ENCODE measurements around the gene IL1RAPL1. TPM values are rescaled to one million over a fixed set of nuclear protein-coding genes. Genes with fewer than 3 reads are reported as not detected.

The IL1RAPL1 gene
- total RNA-seq, 2 donors from 2014 or later, result 0.66 to 1.1 TPM

- no peaks in the 10 kb centered on the region for H3K9me3 Mint-ChIP-seq
- no peaks in the 10 kb centered on the region for H3K36me3 Mint-ChIP-seq (ENCODE audit: low read depth)
- 67% methylated on average over 1 of the region's 1 CpG; no CpG with 5 or more reads in 1 of the 2 experiments for WGBS, 2 experiments (ENCODE audit: insufficient coverage in 1 of 2, insufficient read length in 1 of 2)
- H3K27ac Mint-ChIP-seq, result no peak overlapping the region
- H3K9ac ChIP-seq (ENCODE audit: extremely low read depth, low read length, poor library complexity, severe bottlenecking), result no peak overlapping the region
- no peak for TF ChIP-seq CTCF (conservative IDR thresholded peaks at IDR 0.05)
- no peak overlapping the region for H3K27ac ChIP-seq (ENCODE audit: low read depth, low read length)
- no peaks in the 10 kb centered on the region for H3K9me3 ChIP-seq (ENCODE audit: control insufficient read depth, low read length)
- no peaks in the 10 kb centered on the region for H3K4me1 ChIP-seq (ENCODE audit: control insufficient read depth, insufficient read depth, low read length)
- H3K4me1 Mint-ChIP-seq, result peaks cover 36% of the 10 kb centered on the region
- no peak for DNase-seq
- H3K4me3 Mint-ChIP-seq, result no peak overlapping the region
- H3K4me3 ChIP-seq (ENCODE audit: low read length), result no peak overlapping the region
- no peaks in the 10 kb centered on the region for H3K27me3 Mint-ChIP-seq (ENCODE audit: insufficient read depth)
- no peaks in the 10 kb centered on the region for H3K36me3 ChIP-seq (ENCODE audit: control insufficient read depth, insufficient read depth, low read length)
- H3K27me3 ChIP-seq (ENCODE audit: control insufficient read depth, insufficient read depth, low read length, poor library complexity, severe bottlenecking), result no peaks in the 10 kb centered on the region
Observed at GRCh38 chrX:29922607-29923006, 1335.4 kb downstream of the IL1RAPL1 start.

- no peaks in the 10 kb centered on the region for H3K9me3 Mint-ChIP-seq
- no peak overlapping the region for H3K27ac ChIP-seq (ENCODE audit: low read depth, low read length)
- no peak overlapping the region for H3K4me3 ChIP-seq (ENCODE audit: low read length)
- no peaks in the 10 kb centered on the region for H3K36me3 ChIP-seq (ENCODE audit: control insufficient read depth, insufficient read depth, low read length)
- H3K36me3 Mint-ChIP-seq (ENCODE audit: low read depth), result peaks cover 4% of the 10 kb centered on the region
- H3K4me1 ChIP-seq (ENCODE audit: control insufficient read depth, insufficient read depth, low read length), result no peaks in the 10 kb centered on the region
- H3K27ac Mint-ChIP-seq, result no peak overlapping the region
- H3K4me3 Mint-ChIP-seq, result no peak overlapping the region
- H3K9ac ChIP-seq (ENCODE audit: extremely low read depth, low read length, poor library complexity, severe bottlenecking), result no peak overlapping the region
- TF ChIP-seq CTCF (conservative IDR thresholded peaks at IDR 0.05), result no peak
- WGBS, 2 experiments (ENCODE audit: insufficient coverage in 1 of 2, insufficient read length in 1 of 2), result 100% methylated on average over 1 of the region's 1 CpG; no CpG with 5 or more reads in 1 of the 2 experiments
- H3K4me1 Mint-ChIP-seq, result peaks cover 27% of the 10 kb centered on the region
- no peaks in the 10 kb centered on the region for H3K27me3 ChIP-seq (ENCODE audit: control insufficient read depth, insufficient read depth, low read length, poor library complexity, severe bottlenecking)
- H3K9me3 ChIP-seq (ENCODE audit: control insufficient read depth, low read length), result peaks cover 4% of the 10 kb centered on the region
- DNase-seq, result no peak
- no peaks in the 10 kb centered on the region for H3K27me3 Mint-ChIP-seq (ENCODE audit: insufficient read depth)
Observed at GRCh38 chrX:29926056-29926455, 1338.8 kb downstream of the IL1RAPL1 start.

- no peaks in the 10 kb centered on the region for H3K27me3 Mint-ChIP-seq (ENCODE audit: insufficient read depth)
- peaks cover 4% of the 10 kb centered on the region for H3K9me3 ChIP-seq (ENCODE audit: control insufficient read depth, low read length)
- no peaks in the 10 kb centered on the region for H3K36me3 ChIP-seq (ENCODE audit: control insufficient read depth, insufficient read depth, low read length)
- H3K4me1 ChIP-seq (ENCODE audit: control insufficient read depth, insufficient read depth, low read length), result no peaks in the 10 kb centered on the region
- DNase-seq, result no peak
- H3K4me3 ChIP-seq (ENCODE audit: low read length), result no peak overlapping the region
- H3K36me3 Mint-ChIP-seq (ENCODE audit: low read depth), result peaks cover 4% of the 10 kb centered on the region
- H3K4me1 Mint-ChIP-seq, result peaks cover 24% of the 10 kb centered on the region
- no peak overlapping the region for H3K27ac Mint-ChIP-seq
- no peaks in the 10 kb centered on the region for H3K9me3 Mint-ChIP-seq
- no peak overlapping the region for H3K9ac ChIP-seq (ENCODE audit: extremely low read depth, low read length, poor library complexity, severe bottlenecking)
- TF ChIP-seq CTCF (conservative IDR thresholded peaks at IDR 0.05), result no peak
- WGBS, 2 experiments (ENCODE audit: insufficient coverage in 1 of 2, insufficient read length in 1 of 2), result 92% methylated on average over 2 of the region's 2 CpGs; no CpG with 5 or more reads in 1 of the 2 experiments
- H3K27ac ChIP-seq (ENCODE audit: low read depth, low read length), result no peak overlapping the region
- no peak overlapping the region for H3K4me3 Mint-ChIP-seq
- H3K27me3 ChIP-seq (ENCODE audit: control insufficient read depth, insufficient read depth, low read length, poor library complexity, severe bottlenecking), result no peaks in the 10 kb centered on the region
Observed at GRCh38 chrX:29926659-29927058, 1339.4 kb downstream of the IL1RAPL1 start.
